ENCODE measurements around the gene SUSD3. TPM values are rescaled to one million over a fixed set of nuclear protein-coding genes. Genes with fewer than 3 reads are reported as not detected.

The SUSD3 gene
- total and polyA plus RNA-seq, 2 donors (not counting 1 experiment from before 2014, with no cell fraction given): 0.17 to 4.6 TPM

DNA sequence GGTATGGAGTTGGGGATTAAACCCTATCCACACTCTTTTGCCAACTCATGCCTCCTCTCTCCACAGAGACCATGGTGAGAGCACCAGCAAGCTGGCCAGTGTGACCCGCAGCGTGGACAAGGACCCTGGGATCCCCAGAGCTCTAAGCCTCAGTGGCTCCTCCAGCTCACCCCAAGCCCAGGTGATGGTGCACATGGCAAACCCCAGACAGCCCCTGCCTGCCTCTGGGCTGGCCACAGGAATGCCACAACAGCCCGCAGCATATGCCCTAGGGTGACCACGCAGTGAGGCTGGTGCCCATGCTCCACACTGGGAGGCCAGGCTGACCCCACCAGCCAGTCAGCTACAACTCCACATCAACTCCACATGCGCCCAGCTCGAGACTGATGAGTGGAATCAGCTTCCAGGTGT lies 26.0 kb downstream of the SUSD3 start:
- Histone ChIP-seq H3K4me2 (ENCODE audit: extremely low read depth, insufficient read depth, low read length) (no peak overlapping the region), H3K9me3 (ENCODE audit: control insufficient read depth, insufficient read depth, low read depth, low read length) (no peaks in the 10 kb centered on the region), H4K20me1 (ENCODE audit: control insufficient read depth, extremely low read depth, insufficient read depth, low read length) (no peaks in the 10 kb centered on the region), H3K27me3 (ENCODE audit: control insufficient read depth, insufficient read depth, low read length) (no peaks in the 10 kb centered on the region), H3K4me3 (replicated peaks in 1 of 4; ENCODE audit: control extremely low read depth in 1 of 4, insufficient read depth in 1 of 4, low read depth in 3 of 4, low read length in 4 of 4) (no peak overlapping the region), H3K79me2 (ENCODE audit: control insufficient read depth, insufficient read depth, low read length) (no peaks in the 10 kb centered on the region), H3K27ac (ENCODE audit: insufficient read depth, low read length) (no peak overlapping the region), H3K36me3 (ENCODE audit: control insufficient read depth, insufficient read depth, low read length) (no peaks in the 10 kb centered on the region), H3K4me1 (ENCODE audit: control insufficient read depth, extremely low read depth, insufficient read depth, low read length) (peaks cover 3% of the 10 kb centered on the region), H2AFZ (ENCODE audit: low read length) (no peak overlapping the region), H3K9ac (ENCODE audit: insufficient read depth, low read length) (no peak overlapping the region)
- TF ChIP-seq, protein P1, sequence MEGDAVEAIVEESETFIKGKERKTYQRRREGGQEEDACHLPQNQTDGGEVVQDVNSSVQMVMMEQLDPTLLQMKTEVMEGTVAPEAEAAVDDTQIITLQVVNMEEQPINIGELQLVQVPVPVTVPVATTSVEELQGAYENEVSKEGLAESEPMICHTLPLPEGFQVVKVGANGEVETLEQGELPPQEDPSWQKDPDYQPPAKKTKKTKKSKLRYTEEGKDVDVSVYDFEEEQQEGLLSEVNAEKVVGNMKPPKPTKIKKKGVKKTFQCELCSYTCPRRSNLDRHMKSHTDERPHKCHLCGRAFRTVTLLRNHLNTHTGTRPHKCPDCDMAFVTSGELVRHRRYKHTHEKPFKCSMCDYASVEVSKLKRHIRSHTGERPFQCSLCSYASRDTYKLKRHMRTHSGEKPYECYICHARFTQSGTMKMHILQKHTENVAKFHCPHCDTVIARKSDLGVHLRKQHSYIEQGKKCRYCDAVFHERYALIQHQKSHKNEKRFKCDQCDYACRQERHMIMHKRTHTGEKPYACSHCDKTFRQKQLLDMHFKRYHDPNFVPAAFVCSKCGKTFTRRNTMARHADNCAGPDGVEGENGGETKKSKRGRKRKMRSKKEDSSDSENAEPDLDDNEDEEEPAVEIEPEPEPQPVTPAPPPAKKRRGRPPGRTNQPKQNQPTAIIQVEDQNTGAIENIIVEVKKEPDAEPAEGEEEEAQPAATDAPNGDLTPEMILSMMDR (conservative IDR thresholded peaks at IDR 0.05 in 1 of 2, IDR thresholded peaks at IDR 0.05 in 1 of 2; ENCODE audit: low read depth in 1 of 2, low read length in 2 of 2): no peak
- TF ChIP-seq EZH2 (IDR thresholded peaks at IDR 0.05; ENCODE audit: low read length, missing control alignments): no peak
- no peak for DNase-seq (ENCODE audit: low read depth in 2 of 2)

GRCh38 chr9:93085676-93086075 lies 27.2 kb downstream of the SUSD3 start:
- Histone ChIP-seq H3K36me3 (ENCODE audit: control insufficient read depth, insufficient read depth, low read length) (no peaks in the 10 kb centered on the region), H3K9me3 (ENCODE audit: control insufficient read depth, insufficient read depth, low read depth, low read length) (no peaks in the 10 kb centered on the region), H4K20me1 (ENCODE audit: control insufficient read depth, extremely low read depth, insufficient read depth, low read length) (no peaks in the 10 kb centered on the region), H3K4me2 (ENCODE audit: extremely low read depth, insufficient read depth, low read length) (no peak overlapping the region), H3K4me1 (ENCODE audit: control insufficient read depth, extremely low read depth, insufficient read depth, low read length) (peaks cover 3% of the 10 kb centered on the region), H3K79me2 (ENCODE audit: control insufficient read depth, insufficient read depth, low read length) (no peaks in the 10 kb centered on the region), H3K4me3 (replicated peaks in 1 of 4; ENCODE audit: control extremely low read depth in 1 of 4, insufficient read depth in 1 of 4, low read depth in 3 of 4, low read length in 4 of 4) (no peak overlapping the region), H3K9ac (ENCODE audit: insufficient read depth, low read length) (no peak overlapping the region), H3K27ac (ENCODE audit: insufficient read depth, low read length) (no peak overlapping the region), H3K27me3 (ENCODE audit: control insufficient read depth, insufficient read depth, low read length) (no peaks in the 10 kb centered on the region), H2AFZ (ENCODE audit: low read length) (no peak overlapping the region)
- no peak for TF ChIP-seq EZH2 (IDR thresholded peaks at IDR 0.05; ENCODE audit: low read length, missing control alignments)
- TF ChIP-seq, protein P1 (conservative IDR thresholded peaks at IDR 0.05 in 1 of 2, IDR thresholded peaks at IDR 0.05 in 1 of 2; ENCODE audit: low read depth in 1 of 2, low read length in 2 of 2): no peak
- no peak for DNase-seq (ENCODE audit: low read depth in 2 of 2)

- no peak overlapping the region for H3K27ac ChIP-seq (ENCODE audit: insufficient read depth, low read length)
- no peaks in the 10 kb centered on the region for H3K36me3 ChIP-seq (ENCODE audit: control insufficient read depth, insufficient read depth, low read length)
- no peak overlapping the region for H3K4me3 ChIP-seq (replicated peaks in 1 of 4; ENCODE audit: control extremely low read depth in 1 of 4, insufficient read depth in 1 of 4, low read depth in 3 of 4, low read length in 4 of 4)
- no peak overlapping the region for H3K4me2 ChIP-seq (ENCODE audit: extremely low read depth, insufficient read depth, low read length)
- no peak overlapping the region for H3K9ac ChIP-seq (ENCODE audit: insufficient read depth, low read length)
- H3K27me3 ChIP-seq (ENCODE audit: control insufficient read depth, insufficient read depth, low read length): no peaks in the 10 kb centered on the region
- no peaks in the 10 kb centered on the region for H3K79me2 ChIP-seq (ENCODE audit: control insufficient read depth, insufficient read depth, low read length)
- no peak for DNase-seq (ENCODE audit: low read depth in 2 of 2)
- H3K4me1 ChIP-seq (ENCODE audit: control insufficient read depth, extremely low read depth, insufficient read depth, low read length): peaks cover 2% of the 10 kb centered on the region
- H4K20me1 ChIP-seq (ENCODE audit: control insufficient read depth, extremely low read depth, insufficient read depth, low read length): no peaks in the 10 kb centered on the region
- no peak for TF ChIP-seq EZH2 (IDR thresholded peaks at IDR 0.05; ENCODE audit: low read length, missing control alignments)
- TF ChIP-seq, protein P1 (conservative IDR thresholded peaks at IDR 0.05 in 1 of 2, IDR thresholded peaks at IDR 0.05 in 1 of 2; ENCODE audit: low read depth in 1 of 2, low read length in 2 of 2): no peak
- H3K9me3 ChIP-seq (ENCODE audit: control insufficient read depth, insufficient read depth, low read depth, low read length): no peaks in the 10 kb centered on the region
- H2AFZ ChIP-seq (ENCODE audit: low read length): no peak overlapping the region
These were observed 28.1 kb downstream of the SUSD3 start for GRCh38 chr9:93086447-93087224.
